Erythroblast (primary cell): Measurements from ENCODE around the gene B4GALNT4.

Source experiments
- GATA1 ChIP-seq: IDR thresholded peaks from 2 replicates; pipeline ENCODE4 v1.6.1; 2011; ENCODE audit warnings: low read depth, mild to moderate bottlenecking, control low read depth, low read length, moderate library complexity
- POLR2A ChIP-seq: IDR thresholded peaks from 2 replicates; pipeline ENCODE4 v1.6.1; 2011; ENCODE audit warnings: mild to moderate bottlenecking, low read length

DNA sequence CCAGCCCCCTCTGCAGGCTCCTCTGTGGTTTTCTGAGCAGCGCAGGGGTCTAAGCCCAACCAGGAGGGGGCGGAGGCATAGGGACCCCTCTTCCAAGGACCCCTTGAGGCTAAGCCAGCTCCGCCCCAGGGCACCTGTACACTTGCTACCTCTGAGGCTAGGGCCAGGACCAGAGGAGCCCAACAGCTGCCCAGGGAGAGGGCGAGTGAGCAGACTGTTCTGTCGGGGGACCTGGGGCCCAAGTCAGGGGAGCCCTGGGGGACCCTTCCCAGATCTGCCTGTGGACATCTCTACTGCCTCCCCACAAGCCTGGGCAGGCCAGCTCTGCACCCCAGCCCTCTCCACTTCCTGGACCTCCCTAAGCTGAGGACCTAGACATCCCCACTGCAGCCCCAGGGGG is 1.8 kb downstream of the B4GALNT4 start:
- TF ChIP-seq POLR2A (no peak), GATA1 (no peak)
